Measurements from ENCODE around the gene TPMT. TPM values are rescaled to one million over a fixed set of nuclear protein-coding genes. Genes with fewer than 3 reads are reported as not detected.
A peak's percentile ranks its signal among the peaks of the same experiment; 100 is the strongest.
"Not testable (repeated sequence)": the region's sequence is repeated elsewhere in the genome, so short reads cannot be mapped to it uniquely, and the experiment has no call there.

TPMT gene
- total and polyA plus RNA-seq, 11 donors: 7.1 to 22.5 (median 13.7) TPM

GRCh38 chr6:18177286-18177965 lies 22.5 kb upstream of the TPMT start:
- ATAC-seq (no peak), DNase-seq (no peak)
- H3K4me1 ChIP-seq: peaks cover 0 to 47% (median 0%) of the 10 kb centered on the region in 12 donors
- 87 to 92% (median 91%) methylated on average over 4 of the region's 4 CpGs for WGBS, 4 donors
- intact Hi-C loops (cut with DNase I): no loop called here
- peaks cover 0 to 9% (median 0%) of the 10 kb centered on the region in 12 donors for H3K9me3 ChIP-seq
- peak overlapping the region in 1 of 12 donors; percentile 80 for H3K27ac ChIP-seq
- no peak overlapping the region for H3K4me3 ChIP-seq
- peaks cover 0 to 36% (median 19%) of the 10 kb centered on the region in 9 donors for H3K36me3 ChIP-seq
- TF ChIP-seq CTCF (IDR thresholded peaks at IDR 0.05) (no peak), POLR2A (IDR thresholded peaks at IDR 0.05) (no peak)
- H3K27me3 ChIP-seq: no peaks in the 10 kb centered on the region

GRCh38 chr6:18176198-18176597 lies 21.3 kb upstream of the TPMT start:
- ATAC-seq; intact Hi-C loops (cut with DNase I); H3K9me3 ChIP-seq; H3K27me3 ChIP-seq; H3K27ac ChIP-seq; DNase-seq; H3K4me3 ChIP-seq: not testable (repeated sequence)
- peaks cover 0 to 45% (median 27%) of the 10 kb centered on the region in 9 donors for H3K36me3 ChIP-seq
- WGBS, 4 donors: 62 to 65% (median 63%) methylated on average over 4 of the region's 4 CpGs
- peaks cover 0 to 44% (median 0%) of the 10 kb centered on the region in 12 donors for H3K4me1 ChIP-seq

GRCh38 chr6:18171871-18172270 lies 17.0 kb upstream of the TPMT start:
- Histone ChIP-seq H3K4me3 (no peak overlapping the region), H3K27me3 (no peaks in the 10 kb centered on the region), H3K9me3 (peaks cover 0 to 15% (median 3%) of the 10 kb centered on the region in 12 donors), H3K36me3 (peaks cover 0 to 79% (median 63%) of the 10 kb centered on the region in 9 donors), H3K4me1 (peaks cover 0 to 12% (median 0%) of the 10 kb centered on the region in 12 donors), H3K27ac (peak overlapping the region in 1 of 12 donors; percentile 79)
- intact Hi-C loops (cut with DNase I): no loop called here
- DNase-seq (no peak), ATAC-seq (no peak)
- WGBS, 4 donors: 80 to 90% (median 84%) methylated on average over 7 of the region's 7 CpGs
- TF ChIP-seq CTCF (IDR thresholded peaks at IDR 0.05) (no peak), POLR2A (IDR thresholded peaks at IDR 0.05) (no peak)

- no peak for TF ChIP-seq CTCF (IDR thresholded peaks at IDR 0.05)
- no peak for TF ChIP-seq POLR2A (IDR thresholded peaks at IDR 0.05)
- no peak overlapping the region for H3K27ac ChIP-seq
- DNase-seq (no peak), ATAC-seq (no peak)
- intact Hi-C loops (cut with DNase I): no loop called here
- H3K36me3 ChIP-seq: peaks cover 0 to 99% (median 76%) of the 10 kb centered on the region in 9 donors
- H3K27me3 ChIP-seq: no peaks in the 10 kb centered on the region
- peaks cover 0 to 10% (median 3%) of the 10 kb centered on the region in 12 donors for H3K9me3 ChIP-seq
- no peak overlapping the region for H3K4me3 ChIP-seq
- 97 to 99% (median 98%) methylated on average over 3 of the region's 3 CpGs for WGBS, 4 donors
- peaks cover 0 to 3% (median 0%) of the 10 kb centered on the region in 12 donors for H3K4me1 ChIP-seq
Measured at GRCh38 chr6:18168264-18168663, 13.4 kb upstream of the TPMT start.
